ENCODE data around the gene ZNF398.

Gene ZNF398

DNA sequence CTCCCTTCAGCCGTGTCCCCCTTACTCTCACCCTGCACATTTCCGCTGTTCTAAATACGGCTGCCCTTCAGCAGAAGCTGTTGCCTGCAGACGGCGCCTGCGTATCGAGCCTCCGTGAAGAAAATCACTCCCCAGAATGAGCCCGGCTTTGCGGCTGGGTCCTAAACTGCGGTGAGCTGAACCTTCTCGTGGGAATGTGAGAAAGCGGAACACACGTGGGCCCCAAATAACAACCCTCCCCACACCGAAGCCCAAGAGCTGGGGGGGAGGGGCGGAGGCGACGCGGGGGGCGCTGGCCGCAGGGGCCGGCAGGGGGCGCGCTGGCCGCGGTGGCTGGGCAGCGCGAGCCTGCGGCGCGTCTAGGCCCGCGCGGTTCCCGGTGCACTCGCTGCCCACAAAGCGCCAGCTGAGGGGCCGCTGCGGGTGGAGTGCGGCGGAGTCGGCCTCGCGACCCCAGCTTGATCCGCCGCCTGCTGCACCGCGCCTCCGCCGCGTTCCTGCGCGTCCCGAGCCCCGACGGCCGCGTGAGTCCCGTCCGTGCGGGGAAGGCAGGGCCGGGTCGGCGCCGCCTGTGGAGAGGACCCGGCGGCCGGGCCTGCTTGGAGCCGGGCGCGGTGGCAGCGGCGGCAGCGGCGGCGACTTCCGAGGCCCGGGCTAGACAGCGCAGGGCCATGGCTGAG, at the start of gene ZNF398:
Gene ZNF398 (plus strand): TSS at position 382 of the 680 bp plus-strand sequence. CDS start 290 bp downstream, at position 672.
- DNase-seq (ENCODE audit: low read depth) = peak; percentile 74

- no peak for DNase-seq (ENCODE audit: low read depth)
These were observed 48.2 kb upstream of the ZNF398 start for GRCh38 chr7:149099058-149099457.

- DNase-seq (ENCODE audit: low read depth) = no peak
These were observed 46.4 kb upstream of the ZNF398 start for GRCh38 chr7:149100821-149101220.

- no peak for DNase-seq (ENCODE audit: low read depth)
These were observed 44.6 kb upstream of the ZNF398 start for GRCh38 chr7:149102666-149103065.

GRCh38 chr7:149103424-149103823, 43.8 kb upstream of the ZNF398 start:
- no peak for DNase-seq (ENCODE audit: low read depth)

- no peak for DNase-seq (ENCODE audit: low read depth)
These were observed 43.0 kb upstream of the ZNF398 start for GRCh38 chr7:149104214-149104613.

DNA sequence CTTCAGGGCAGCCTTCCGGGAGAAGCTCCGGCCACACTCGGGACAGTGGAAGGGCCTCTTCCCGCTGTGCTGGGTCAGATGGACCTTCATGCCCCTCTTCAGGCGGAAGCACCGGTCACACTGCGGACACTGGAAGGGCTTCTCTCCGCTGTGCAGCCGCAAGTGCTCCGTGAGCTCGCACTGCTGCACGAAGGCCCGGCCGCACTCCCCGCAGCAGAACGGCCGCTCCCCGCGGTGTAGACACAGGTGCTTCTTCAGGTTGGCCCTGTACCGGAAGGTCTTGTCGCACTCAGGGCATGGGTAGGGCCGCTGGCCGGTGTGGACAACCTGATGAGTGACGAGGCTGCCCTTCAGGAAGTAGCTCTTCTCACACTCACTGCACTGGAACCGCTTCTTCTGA, 42.5 kb upstream of the ZNF398 start:
- no peak for DNase-seq (ENCODE audit: low read depth)

- DNase-seq (ENCODE audit: low read depth) = peak; percentile 11
These were observed 37.3 kb upstream of the ZNF398 start for GRCh38 chr7:149109969-149110368.

DNA sequence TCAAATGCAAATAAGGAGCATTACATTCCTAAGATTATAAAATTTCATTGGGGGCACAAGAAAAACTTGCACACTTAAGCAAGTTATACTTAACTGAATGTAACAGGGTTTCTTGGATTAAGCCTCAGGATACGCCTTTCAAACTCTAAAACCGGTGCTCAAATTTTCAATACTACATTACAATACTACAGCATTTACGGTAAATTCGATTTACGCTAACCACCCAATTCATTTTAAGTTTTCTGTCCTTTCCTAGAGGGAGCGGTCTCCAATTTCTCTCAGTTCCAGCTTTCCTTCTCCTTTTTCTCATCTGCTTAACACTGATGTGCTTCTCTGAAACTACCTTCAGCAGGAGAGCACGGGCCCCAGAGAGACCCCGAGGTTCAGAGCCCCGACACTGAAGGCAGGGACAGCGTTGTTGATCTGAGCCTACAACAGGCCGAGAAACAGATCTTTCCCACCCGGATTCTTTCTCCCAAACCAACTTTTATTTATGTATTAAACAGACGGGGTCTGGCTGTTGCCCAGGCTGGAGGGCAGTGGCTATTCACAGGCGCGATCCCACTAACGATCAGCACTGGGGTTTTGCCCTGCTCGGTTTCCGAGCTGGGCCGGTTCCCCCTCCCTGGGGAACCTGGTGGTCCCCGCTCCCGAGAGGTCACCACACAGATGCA, 21.9 kb upstream of the ZNF398 start:
- no peak for DNase-seq (ENCODE audit: low read depth)

- DNase-seq (ENCODE audit: low read depth) = peak; percentile 88
These were observed 21.2 kb upstream of the ZNF398 start, which contains the start of gene ZNF425 for GRCh38 chr7:149125863-149126661. TSS of gene ZNF425 (minus strand) at chr7:149126324. CDS start at chr7:149126213, 111 bp downstream.

DNA sequence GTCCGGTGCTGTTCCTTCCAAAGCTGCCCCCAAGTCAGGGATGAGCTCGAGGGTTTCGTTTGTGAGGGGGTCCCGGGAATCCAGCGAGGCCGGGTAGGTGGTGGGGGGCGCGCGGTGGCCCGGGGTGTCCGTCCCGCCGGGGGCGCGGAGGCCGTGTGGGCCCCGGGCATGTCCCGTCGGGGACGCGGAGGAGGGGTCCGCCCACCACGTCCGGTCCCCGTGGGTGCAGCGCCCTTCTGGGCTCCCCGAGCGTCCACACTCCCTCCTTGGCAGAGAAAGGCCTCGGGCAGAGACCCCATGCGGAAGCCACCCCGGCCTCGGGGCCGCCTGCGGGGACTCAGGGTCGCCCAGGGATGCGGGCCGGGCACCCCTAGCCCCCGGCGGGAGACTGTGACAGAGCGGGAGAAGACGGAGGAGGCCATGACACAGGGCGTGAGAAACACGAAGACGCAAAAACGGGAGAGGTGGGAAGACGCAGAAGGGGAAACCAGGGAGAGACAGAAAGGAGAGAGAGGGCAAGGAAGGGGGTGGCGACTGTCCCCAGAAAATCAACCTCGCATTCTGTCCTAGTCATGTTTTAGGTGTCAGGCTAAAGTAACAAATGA, 20.5 kb upstream of the ZNF398 start:
- peak; percentile 14 for DNase-seq (ENCODE audit: low read depth)

GRCh38 chr7:149130572-149131198, 16.6 kb upstream of the ZNF398 start:
- no peak for DNase-seq (ENCODE audit: low read depth)

DNA sequence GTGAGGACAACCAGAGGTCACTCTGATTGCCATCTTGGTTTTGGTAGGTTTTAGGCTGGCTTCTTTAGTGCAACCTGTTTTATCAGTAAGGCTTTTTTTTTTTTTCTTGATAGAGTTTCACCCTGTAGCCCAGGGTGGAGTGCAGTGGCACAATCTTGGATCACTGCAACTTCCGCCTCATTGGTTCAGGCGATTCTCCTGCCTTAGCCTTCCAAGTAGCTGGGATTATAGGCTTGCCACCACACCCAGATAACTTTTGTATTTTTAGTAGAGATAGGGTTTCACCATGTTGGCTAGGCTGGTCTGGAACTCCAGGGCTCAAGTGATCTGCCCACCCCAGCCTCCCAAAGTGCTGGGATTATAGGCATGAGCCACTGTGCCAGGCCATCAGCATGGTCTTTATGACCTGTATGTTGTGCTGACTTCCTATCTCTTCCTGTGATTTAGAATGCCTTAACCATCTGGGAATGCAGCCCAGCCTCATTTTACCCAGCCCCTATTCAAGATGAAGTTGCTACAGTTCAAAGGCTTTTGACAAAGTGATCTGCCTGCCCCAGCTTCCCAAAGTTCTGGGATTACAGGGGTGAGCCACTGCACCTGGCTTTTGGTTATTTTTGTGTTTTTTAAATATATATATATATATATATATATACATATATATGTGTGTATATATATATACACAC, 14.1 kb upstream of the ZNF398 start:
- DNase-seq (ENCODE audit: low read depth) = no peak

DNA sequence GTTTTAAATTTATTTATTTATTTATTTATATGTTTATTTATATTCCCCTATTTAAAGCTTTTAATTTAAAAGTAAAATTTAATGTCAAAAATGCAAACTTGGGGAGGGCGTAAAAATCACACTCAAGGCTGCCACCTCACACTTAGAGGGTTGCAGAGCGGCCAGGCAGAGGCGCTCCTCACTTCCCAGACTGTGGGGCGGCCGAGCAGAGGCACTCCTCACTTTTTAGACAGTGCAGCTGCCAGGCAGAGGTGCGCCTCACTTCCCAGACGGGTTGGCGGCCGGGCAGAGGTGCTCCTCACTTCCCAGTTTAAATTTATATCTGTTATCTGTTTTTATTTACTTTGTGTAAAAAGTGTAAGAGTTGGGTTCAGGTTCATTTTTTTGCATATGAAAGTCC, 11.1 kb upstream of the ZNF398 start:
- no peak for DNase-seq (ENCODE audit: low read depth)

DNA sequence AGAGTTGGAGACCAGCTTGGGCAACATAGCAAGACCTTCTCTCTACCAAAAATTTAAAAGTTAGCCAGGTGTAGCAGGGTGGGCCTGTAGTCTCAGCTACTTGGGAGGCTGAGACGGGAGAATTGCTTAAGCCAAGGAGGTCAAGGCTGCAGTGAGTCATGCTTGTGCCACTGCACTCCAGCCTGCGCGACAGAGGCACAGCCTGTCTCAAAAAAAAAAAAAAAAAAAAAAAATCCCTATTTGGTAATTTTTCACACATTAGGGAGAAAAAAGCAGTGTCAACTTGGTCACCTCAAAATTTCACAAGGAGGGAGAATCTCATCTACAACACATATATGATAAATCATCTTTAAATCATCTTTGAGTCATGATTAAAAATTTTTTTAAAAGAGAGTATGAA, 6.4 kb upstream of the ZNF398 start:
- DNase-seq (ENCODE audit: low read depth) = no peak

DNA sequence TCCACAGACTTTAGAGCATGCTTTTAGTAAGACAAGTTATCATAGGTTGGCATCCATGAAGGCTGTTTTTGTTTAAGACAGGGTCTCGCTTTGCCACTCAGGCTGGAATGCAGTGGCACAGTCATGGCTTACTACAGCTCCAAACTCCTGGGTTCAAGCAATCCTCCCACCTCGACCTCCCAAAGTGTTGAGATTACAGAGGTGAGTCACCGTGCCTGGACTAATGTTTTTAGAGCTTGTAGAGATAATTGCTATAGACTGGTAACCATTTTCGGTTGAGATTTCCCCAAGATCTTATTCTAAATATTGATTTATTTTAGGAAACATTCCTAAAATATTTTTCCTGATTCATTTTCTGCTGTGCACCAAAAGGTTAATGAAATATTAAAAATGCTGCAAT, 5.4 kb upstream of the ZNF398 start:
- DNase-seq (ENCODE audit: low read depth) = no peak

DNA sequence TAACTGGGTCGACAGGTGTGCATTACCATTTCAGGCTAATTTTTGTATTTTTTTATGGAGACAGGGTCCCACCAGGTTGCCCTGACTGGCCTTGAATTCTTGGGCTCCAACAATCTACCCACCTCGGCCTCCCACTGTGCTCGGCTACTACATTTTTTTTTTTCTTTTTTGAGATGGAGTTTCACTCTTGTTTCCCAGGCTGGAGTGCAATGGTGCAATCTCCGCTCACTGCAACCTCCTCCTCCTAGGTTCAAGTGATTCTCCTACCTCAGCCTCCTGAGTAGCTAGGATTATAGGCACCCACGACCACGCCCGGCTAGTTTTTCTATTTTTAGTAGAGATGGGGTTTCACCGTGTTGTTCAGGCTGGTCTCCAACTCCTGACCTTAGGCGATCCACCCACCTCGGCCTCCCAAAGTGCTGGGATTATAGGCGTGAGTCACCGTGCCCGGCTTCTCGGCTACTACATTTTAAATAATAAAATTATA, 2.8 kb upstream of the ZNF398 start:
- peak; percentile 33 for DNase-seq (ENCODE audit: low read depth)

- peak; percentile 20 for DNase-seq (ENCODE audit: low read depth)
These were observed 2.0 kb upstream of the ZNF398 start for GRCh38 chr7:149145031-149145845.

DNA sequence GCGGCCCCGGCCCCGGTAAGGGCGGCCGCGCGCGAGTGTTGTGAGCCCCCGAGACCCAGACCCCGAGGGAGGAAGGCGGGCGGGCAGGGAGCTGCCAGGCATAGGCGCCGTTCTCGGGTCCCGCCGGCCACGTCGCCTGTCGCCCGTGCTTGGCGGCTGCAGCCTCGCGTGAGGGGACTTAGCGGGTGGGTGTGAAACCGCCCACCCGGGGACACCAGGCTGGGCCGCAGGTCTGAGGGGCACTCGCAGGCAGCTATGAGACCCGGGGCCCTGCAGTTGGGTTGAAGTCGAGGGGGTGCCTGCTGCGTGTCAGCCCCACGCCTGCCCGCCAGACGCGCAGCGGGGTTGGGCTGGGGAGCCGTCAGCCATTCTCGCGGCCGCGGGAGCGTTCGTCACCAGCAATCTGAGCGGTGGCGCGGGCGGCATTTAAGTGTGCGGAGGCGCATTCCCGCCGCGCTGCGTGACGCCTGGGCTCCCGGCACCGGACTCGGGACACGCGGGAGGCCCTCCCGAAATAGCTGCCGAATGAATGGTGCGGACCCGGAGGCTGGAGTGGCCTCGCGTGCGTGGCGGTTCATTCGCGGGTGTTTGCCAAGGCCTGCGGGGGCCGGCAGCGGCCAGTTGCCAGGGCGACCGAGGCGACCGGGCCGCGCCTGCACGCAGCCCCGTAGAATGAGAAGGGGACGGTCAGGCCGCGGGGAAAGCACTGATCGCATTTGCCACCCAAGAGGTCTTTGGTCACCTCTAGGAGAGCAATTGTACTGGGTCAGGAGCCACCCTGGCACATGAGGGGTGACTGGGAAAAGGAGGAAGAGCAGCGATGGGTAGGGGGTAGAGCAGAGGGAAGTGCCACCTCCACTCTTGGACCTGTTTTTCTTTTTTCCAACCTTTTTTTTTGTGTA, 750 bp downstream of the ZNF398 start:
- peak; percentile 62 for DNase-seq (ENCODE audit: low read depth)

Measured in iris pigment epithelial cell (primary cell).